ENCODE results near the gene FERMT1.

The FERMT1 gene

DNA sequence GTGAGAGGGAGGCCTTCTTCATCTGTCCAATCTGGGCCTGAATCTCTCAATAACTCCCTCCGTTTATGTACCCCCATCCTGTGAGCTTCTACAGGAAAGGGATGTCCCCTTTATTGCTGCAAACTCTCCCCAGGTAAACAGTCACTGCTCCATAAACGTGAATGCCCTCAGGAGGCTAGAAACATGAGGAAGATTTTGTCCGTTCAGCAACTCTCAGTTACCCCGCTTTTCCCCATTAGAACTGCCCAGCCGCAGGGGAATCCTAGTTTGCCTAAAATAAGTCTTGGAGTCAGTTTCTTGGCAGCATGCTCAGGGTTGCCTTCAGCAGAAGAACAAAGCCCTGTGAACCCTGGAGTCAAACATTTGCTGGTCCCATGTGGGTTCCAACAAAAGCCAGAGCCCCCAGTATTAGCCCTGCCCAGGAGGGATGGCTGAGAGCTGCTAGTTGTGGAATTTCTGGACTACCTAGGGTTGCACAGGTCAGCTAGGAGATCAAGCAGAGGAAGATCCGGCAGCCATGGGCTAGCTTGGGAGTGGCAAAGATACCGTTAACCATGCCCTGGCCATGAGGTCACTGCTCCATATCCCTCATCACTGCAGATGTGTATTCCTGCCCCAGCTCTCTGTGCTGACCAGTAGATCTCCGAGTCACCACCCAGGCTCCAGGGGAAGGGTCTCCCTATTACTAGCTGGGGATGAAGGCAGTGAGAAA, 69.6 kb downstream of the FERMT1 start:
- Histone ChIP-seq H3K4me1 (ENCODE audit: insufficient read depth, poor library complexity, severe bottlenecking) (peaks cover 15% of the 10 kb centered on the region), H3K4me3 (ENCODE audit: severe bottlenecking) (no peak overlapping the region), H3K9me3 (ENCODE audit: severe bottlenecking) (no peaks in the 10 kb centered on the region), H3K27me3 (ENCODE audit: insufficient read depth, poor library complexity, severe bottlenecking) (no peaks in the 10 kb centered on the region), H3K27ac (ENCODE audit: poor library complexity, severe bottlenecking) (peak overlapping the region; percentile 44), H3K36me3 (ENCODE audit: low read depth) (no peaks in the 10 kb centered on the region)
- no peak for ATAC-seq (ENCODE audit: low read depth)
- TF ChIP-seq, protein P1, sequence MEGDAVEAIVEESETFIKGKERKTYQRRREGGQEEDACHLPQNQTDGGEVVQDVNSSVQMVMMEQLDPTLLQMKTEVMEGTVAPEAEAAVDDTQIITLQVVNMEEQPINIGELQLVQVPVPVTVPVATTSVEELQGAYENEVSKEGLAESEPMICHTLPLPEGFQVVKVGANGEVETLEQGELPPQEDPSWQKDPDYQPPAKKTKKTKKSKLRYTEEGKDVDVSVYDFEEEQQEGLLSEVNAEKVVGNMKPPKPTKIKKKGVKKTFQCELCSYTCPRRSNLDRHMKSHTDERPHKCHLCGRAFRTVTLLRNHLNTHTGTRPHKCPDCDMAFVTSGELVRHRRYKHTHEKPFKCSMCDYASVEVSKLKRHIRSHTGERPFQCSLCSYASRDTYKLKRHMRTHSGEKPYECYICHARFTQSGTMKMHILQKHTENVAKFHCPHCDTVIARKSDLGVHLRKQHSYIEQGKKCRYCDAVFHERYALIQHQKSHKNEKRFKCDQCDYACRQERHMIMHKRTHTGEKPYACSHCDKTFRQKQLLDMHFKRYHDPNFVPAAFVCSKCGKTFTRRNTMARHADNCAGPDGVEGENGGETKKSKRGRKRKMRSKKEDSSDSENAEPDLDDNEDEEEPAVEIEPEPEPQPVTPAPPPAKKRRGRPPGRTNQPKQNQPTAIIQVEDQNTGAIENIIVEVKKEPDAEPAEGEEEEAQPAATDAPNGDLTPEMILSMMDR (IDR thresholded peaks at IDR 0.05; ENCODE audit: poor library complexity, severe bottlenecking), result no peak
- no peak for DNase-seq (ENCODE audit: low spot score)

DNA sequence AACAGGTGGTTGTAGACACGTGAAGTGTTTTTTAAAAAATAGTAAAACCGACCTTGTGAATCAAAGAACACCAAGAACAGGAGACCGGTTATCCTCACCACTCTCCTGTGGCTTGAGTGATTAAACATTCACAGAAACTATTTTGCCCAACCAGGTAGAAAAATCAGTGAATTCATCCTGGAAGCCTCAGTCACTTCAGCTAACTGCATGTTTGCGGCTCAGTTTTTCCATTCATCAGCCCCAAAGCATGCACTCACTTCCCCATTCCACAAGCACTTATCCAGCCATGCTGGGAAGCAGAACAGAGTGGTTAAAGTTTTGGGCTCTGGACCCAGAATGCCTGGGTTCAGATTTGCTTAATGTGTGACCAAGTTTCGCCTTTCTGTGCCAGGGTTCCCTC, 71.3 kb downstream of the FERMT1 start:
- peaks cover 15% of the 10 kb centered on the region for H3K4me1 ChIP-seq (ENCODE audit: insufficient read depth, poor library complexity, severe bottlenecking)
- no peaks in the 10 kb centered on the region for H3K9me3 ChIP-seq (ENCODE audit: severe bottlenecking)
- no peaks in the 10 kb centered on the region for H3K27me3 ChIP-seq (ENCODE audit: insufficient read depth, poor library complexity, severe bottlenecking)
- H3K36me3 ChIP-seq (ENCODE audit: low read depth), result no peaks in the 10 kb centered on the region
- H3K27ac ChIP-seq (ENCODE audit: poor library complexity, severe bottlenecking), result no peak overlapping the region
- no peak for DNase-seq (ENCODE audit: low spot score)
- ATAC-seq (ENCODE audit: low read depth), result no peak
- TF ChIP-seq, protein P1 (IDR thresholded peaks at IDR 0.05; ENCODE audit: poor library complexity, severe bottlenecking), result no peak
- H3K4me3 ChIP-seq (ENCODE audit: severe bottlenecking), result no peak overlapping the region

DNA sequence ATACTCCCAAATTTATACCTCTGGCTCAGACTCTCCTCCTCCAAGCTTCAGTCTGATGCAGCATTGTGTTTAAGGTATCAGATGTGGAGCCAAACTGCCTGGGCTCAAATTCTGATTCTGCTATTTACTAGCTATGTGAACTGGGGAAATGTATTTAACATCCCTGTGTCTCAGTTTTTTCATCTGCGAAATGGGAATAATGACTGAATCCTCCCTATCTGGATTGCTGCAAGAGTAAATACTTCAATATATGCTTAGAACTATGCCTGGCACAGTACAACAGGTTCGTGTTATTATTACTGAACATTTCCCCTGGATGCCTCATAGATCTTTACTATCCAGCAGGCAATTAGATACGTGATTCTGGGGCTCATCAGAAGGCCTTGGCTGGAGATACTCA, 74.4 kb downstream of the FERMT1 start:
- no peaks in the 10 kb centered on the region for H3K27me3 ChIP-seq (ENCODE audit: insufficient read depth, poor library complexity, severe bottlenecking)
- no peaks in the 10 kb centered on the region for H3K36me3 ChIP-seq (ENCODE audit: low read depth)
- no peaks in the 10 kb centered on the region for H3K9me3 ChIP-seq (ENCODE audit: severe bottlenecking)
- no peak for DNase-seq (ENCODE audit: low spot score)
- H3K4me3 ChIP-seq (ENCODE audit: severe bottlenecking), result no peak overlapping the region
- H3K27ac ChIP-seq (ENCODE audit: poor library complexity, severe bottlenecking), result no peak overlapping the region
- H3K4me1 ChIP-seq (ENCODE audit: insufficient read depth, poor library complexity, severe bottlenecking), result peaks cover 2% of the 10 kb centered on the region
- ATAC-seq (ENCODE audit: low read depth), result no peak
- TF ChIP-seq, protein P1 (IDR thresholded peaks at IDR 0.05; ENCODE audit: poor library complexity, severe bottlenecking), result no peak

DNA sequence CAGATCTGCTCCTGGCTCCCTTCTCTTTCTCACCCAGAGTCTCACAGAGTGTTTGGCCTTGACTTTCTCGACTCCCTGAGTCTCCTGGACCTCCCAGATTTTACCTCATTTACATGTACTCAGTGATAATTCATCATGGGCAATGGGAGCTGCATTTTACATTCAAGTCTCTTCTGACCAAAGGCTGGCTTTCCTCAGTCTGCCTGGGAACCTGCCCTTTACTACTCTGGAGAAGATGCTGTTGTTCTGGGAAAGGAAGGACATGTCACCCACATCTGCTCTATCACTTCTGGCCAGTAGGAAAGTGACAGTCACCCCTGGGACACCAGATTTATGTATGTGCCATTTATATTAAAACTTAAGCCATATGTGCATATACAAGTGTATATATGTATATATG, 76.4 kb downstream of the FERMT1 start:
- ATAC-seq (ENCODE audit: low read depth), result no peak

DNA sequence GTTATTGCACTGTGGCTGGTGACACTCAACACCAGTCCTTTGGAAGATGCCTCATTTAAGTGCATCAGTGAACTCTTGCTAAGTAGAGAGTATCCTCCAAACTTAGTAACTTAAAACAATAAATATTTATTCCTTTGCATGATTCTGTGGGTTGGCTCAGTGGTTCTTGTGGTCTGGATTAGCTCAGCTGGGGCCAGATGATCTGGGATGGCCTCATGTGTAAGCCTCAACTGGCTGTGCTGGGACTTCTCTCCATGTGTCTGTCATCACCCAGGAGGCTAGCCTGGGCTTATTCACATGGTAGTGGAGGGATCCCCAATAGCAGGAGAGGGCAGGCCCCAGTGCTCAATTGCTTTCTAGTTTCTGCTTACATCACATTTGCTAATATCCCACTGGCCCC, 77.3 kb downstream of the FERMT1 start:
- DNase-seq (ENCODE audit: low spot score), result no peak
- no peaks in the 10 kb centered on the region for H3K9me3 ChIP-seq (ENCODE audit: severe bottlenecking)
- H3K27ac ChIP-seq (ENCODE audit: poor library complexity, severe bottlenecking), result no peak overlapping the region
- H3K4me3 ChIP-seq (ENCODE audit: severe bottlenecking), result no peak overlapping the region
- H3K27me3 ChIP-seq (ENCODE audit: insufficient read depth, poor library complexity, severe bottlenecking), result no peaks in the 10 kb centered on the region
- no peak for ATAC-seq (ENCODE audit: low read depth)
- no peaks in the 10 kb centered on the region for H3K36me3 ChIP-seq (ENCODE audit: low read depth)
- TF ChIP-seq, protein P1 (IDR thresholded peaks at IDR 0.05; ENCODE audit: poor library complexity, severe bottlenecking), result no peak
- H3K4me1 ChIP-seq (ENCODE audit: insufficient read depth, poor library complexity, severe bottlenecking), result no peaks in the 10 kb centered on the region

More for the DNA sequence above, 76.4 kb downstream of the FERMT1 start:
- Histone ChIP-seq H3K27ac (ENCODE audit: poor library complexity, severe bottlenecking) (no peak overlapping the region), H3K36me3 (ENCODE audit: low read depth) (no peaks in the 10 kb centered on the region), H3K4me1 (ENCODE audit: insufficient read depth, poor library complexity, severe bottlenecking) (no peaks in the 10 kb centered on the region), H3K9me3 (ENCODE audit: severe bottlenecking) (no peaks in the 10 kb centered on the region), H3K27me3 (ENCODE audit: insufficient read depth, poor library complexity, severe bottlenecking) (no peaks in the 10 kb centered on the region), H3K4me3 (ENCODE audit: severe bottlenecking) (no peak overlapping the region)
- TF ChIP-seq, protein P1 (IDR thresholded peaks at IDR 0.05; ENCODE audit: poor library complexity, severe bottlenecking), result no peak
- DNase-seq (ENCODE audit: low spot score), result no peak
